ENCODE data around the gene GSE1. TPM values are rescaled to one million over a fixed set of nuclear protein-coding genes. Genes with fewer than 3 reads are reported as not detected.

GSE1 gene
- total and polyA plus RNA-seq, 9 of the 15 experiments (the other 6 are each of a cell fraction or from before 2014, with no cell fraction given): 12.2 to 244 (median 57.9) TPM

DNA sequence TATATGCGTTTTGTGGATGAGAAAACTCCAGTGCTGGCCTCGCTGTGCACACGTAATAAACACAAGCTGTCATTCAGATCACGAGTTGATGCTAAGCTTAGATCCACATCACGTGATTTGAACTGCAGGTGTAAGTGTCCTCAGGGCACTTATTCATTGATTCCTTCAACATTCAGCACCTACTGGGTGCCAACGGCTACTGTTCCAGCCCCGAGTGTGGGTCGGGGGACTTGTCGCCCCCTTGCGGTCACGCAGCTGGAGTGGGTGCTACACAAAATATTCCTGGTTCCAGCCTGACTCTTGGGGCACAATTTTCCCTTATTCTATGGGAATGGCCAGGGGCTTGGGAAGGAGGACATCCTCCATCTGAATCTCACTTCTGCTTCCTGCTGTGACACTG is 105.6 kb downstream of the GSE1 start:
- H3K4me2 ChIP-seq (ENCODE audit: insufficient read depth, low read length): peak overlapping the region; percentile 35; the same call in 1 of the 2 replicates
- H3K9ac ChIP-seq (ENCODE audit: insufficient read depth in 1 of 2, low read depth in 2 of 2, low read length in 2 of 2): no peak overlapping the region
- BruUV-seq (replicated peaks): no TSS peak
- peak; percentile 87 for FAIRE-seq
- no peak overlapping the region for H3K4me3 ChIP-seq
- peak; percentile 64 to 73 (median 68) for DNase-seq (ENCODE audit: extremely low read depth in 1 of 4, low spot score in 3 of 4)
- no peaks in the 10 kb centered on the region for H3K9me1 ChIP-seq (ENCODE audit: control insufficient read depth, insufficient read depth, low read length)
- H3K9me3 ChIP-seq (replicated peaks; ENCODE audit: control insufficient read depth, insufficient read depth, low read depth, low read length): no peaks in the 10 kb centered on the region
- peak; percentile 78 for ATAC-seq
- in situ Hi-C loops (cut with MboI) (loop anchor here (10.0 kb wide), 1 partner anchor 294 kb away; no protein-coding TSS in a partner anchor), intact Hi-C loops (cut with micrococcal nuclease) (loop anchor here (1.0 to 10.0 kb wide), 4 partner anchors 44 to 296 kb away; no protein-coding TSS in a partner anchor)
- H2AFZ ChIP-seq (ENCODE audit: low read depth, low read length): peak overlapping the region; percentile 23; the same call in 1 of the 2 replicates
- no peaks in the 10 kb centered on the region for H3K36me3 ChIP-seq (ENCODE audit: control insufficient read depth, insufficient read depth, low read length)
- H3K79me2 ChIP-seq (ENCODE audit: control insufficient read depth, insufficient read depth, low read length): no peaks in the 10 kb centered on the region
- 1% methylated on average over 11 of the region's 11 CpGs for WGBS (ENCODE audit: insufficient coverage, low coverage, missing lambda C conversion rate)
- peaks cover 16% of the 10 kb centered on the region; the same call in 1 of the 2 replicates for H4K20me1 ChIP-seq (replicated peaks; ENCODE audit: control insufficient read depth, insufficient read depth, low read length)
- H3K27ac ChIP-seq (ENCODE audit: extremely low read depth, low read depth, low read length): no peak overlapping the region
- CTCF ChIA-PET (ENCODE audit: low intra/inter-chr PET ratio): interaction anchor here (1.1 to 4.5 kb wide), 7 partner anchors 43 to 443 kb away, joined by 3 to 35 read pairs (median 7); no protein-coding TSS in a partner anchor
- H3K27me3 ChIP-seq (ENCODE audit: control insufficient read depth in 2 of 2, insufficient read depth in 2 of 2, low read length in 2 of 2): peaks cover 21 to 57% of the 10 kb centered on the region in 2 experiments; a peak in 4 of 5 replicates
- POLR2A ChIA-PET: interaction anchor here (0.6 to 1.0 kb wide), 2 partner anchors 11 to 427 kb away, joined by 3 read pairs; no protein-coding TSS in a partner anchor
- peaks cover 3 to 38% of the 10 kb centered on the region in 2 experiments; a peak in 4 of 5 replicates for H3K4me1 ChIP-seq (replicated peaks in 1 of 2; ENCODE audit: control insufficient read depth in 2 of 2, insufficient read depth in 2 of 2, low read length in 2 of 2)
- TF ChIP-seq MED1 (CRISPR knock-in tag; IDR thresholded peaks at IDR 0.05; ENCODE audit: borderline replicate concordance): no peak
- TF ChIP-seq, protein P1, sequence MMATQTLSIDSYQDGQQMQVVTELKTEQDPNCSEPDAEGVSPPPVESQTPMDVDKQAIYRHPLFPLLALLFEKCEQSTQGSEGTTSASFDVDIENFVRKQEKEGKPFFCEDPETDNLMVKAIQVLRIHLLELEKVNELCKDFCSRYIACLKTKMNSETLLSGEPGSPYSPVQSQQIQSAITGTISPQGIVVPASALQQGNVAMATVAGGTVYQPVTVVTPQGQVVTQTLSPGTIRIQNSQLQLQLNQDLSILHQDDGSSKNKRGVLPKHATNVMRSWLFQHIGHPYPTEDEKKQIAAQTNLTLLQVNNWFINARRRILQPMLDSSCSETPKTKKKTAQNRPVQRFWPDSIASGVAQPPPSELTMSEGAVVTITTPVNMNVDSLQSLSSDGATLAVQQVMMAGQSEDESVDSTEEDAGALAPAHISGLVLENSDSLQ (IDR thresholded peaks at IDR 0.05): 0 out of 2 replicates have a peak, but pooled peaks have one; percentile 22
- TF ChIP-seq, protein P2, sequence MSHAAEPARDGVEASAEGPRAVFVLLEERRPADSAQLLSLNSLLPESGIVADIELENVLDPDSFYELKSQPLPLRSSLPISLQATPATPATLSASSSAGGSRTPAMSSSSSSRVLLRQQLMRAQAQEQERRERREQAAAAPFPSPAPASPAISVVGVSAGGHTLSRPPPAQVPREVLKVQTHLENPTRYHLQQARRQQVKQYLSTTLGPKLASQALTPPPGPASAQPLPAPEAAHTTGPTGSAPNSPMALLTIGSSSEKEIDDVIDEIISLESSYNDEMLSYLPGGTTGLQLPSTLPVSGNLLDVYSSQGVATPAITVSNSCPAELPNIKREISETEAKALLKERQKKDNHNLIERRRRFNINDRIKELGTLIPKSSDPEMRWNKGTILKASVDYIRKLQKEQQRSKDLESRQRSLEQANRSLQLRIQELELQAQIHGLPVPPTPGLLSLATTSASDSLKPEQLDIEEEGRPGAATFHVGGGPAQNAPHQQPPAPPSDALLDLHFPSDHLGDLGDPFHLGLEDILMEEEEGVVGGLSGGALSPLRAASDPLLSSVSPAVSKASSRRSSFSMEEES (CRISPR knock-in tag; IDR thresholded peaks at IDR 0.05): peak; percentile 96
- TF ChIP-seq MTA3 (IDR thresholded peaks at IDR 0.05; ENCODE audit: borderline replicate concordance): 0 out of 2 replicates have a peak, but pooled peaks have one; percentile 35
- no peak for TF ChIP-seq MTA2 (IDR thresholded peaks at IDR 0.05; ENCODE audit: low read depth)
- TF ChIP-seq TOE1 (IDR thresholded peaks at IDR 0.05; ENCODE audit: borderline replicate concordance): peak; percentile 76
- no peak for TF ChIP-seq TOE1 (CRISPR knock-in tag; IDR thresholded peaks at IDR 0.05; ENCODE audit: borderline replicate concordance, low read depth)
- TF ChIP-seq, protein P3, sequence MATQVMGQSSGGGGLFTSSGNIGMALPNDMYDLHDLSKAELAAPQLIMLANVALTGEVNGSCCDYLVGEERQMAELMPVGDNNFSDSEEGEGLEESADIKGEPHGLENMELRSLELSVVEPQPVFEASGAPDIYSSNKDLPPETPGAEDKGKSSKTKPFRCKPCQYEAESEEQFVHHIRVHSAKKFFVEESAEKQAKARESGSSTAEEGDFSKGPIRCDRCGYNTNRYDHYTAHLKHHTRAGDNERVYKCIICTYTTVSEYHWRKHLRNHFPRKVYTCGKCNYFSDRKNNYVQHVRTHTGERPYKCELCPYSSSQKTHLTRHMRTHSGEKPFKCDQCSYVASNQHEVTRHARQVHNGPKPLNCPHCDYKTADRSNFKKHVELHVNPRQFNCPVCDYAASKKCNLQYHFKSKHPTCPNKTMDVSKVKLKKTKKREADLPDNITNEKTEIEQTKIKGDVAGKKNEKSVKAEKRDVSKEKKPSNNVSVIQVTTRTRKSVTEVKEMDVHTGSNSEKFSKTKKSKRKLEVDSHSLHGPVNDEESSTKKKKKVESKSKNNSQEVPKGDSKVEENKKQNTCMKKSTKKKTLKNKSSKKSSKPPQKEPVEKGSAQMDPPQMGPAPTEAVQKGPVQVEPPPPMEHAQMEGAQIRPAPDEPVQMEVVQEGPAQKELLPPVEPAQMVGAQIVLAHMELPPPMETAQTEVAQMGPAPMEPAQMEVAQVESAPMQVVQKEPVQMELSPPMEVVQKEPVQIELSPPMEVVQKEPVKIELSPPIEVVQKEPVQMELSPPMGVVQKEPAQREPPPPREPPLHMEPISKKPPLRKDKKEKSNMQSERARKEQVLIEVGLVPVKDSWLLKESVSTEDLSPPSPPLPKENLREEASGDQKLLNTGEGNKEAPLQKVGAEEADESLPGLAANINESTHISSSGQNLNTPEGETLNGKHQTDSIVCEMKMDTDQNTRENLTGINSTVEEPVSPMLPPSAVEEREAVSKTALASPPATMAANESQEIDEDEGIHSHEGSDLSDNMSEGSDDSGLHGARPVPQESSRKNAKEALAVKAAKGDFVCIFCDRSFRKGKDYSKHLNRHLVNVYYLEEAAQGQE (IDR thresholded peaks at IDR 0.05; ENCODE audit: borderline replicate concordance): peak; percentile 20; the same call in 1 of the 2 replicates
- TF ChIP-seq, protein P3 (CRISPR knock-in tag; IDR thresholded peaks at IDR 0.05; ENCODE audit: low read depth): no peak
- peak; percentile 36 to 64; a peak in 3 of 4 replicates for TF ChIP-seq RAD21 (CRISPR knock-in tag; conservative IDR thresholded peaks at IDR 0.05 in 1 of 2, IDR thresholded peaks at IDR 0.05 in 1 of 2)
